AG09309 (cell line): Measurements from ENCODE around the gene CIITA.

Experiments used
- DNase-seq: peaks from one replicate; pipeline ENCODE4 v3.0.0-alpha.2; 2010; ENCODE audit warnings: low read depth
- H3K4me3 ChIP-seq: 2 replicates; pipeline ENCODE4 v1.5.1; 2011; ENCODE audit warnings: mild to moderate bottlenecking, low read depth, low read length, moderate library complexity; ENCODE audit not compliant: control insufficient read depth
- TF ChIP-seq, protein P1 (sequence below): IDR thresholded peaks from 2 replicates; pipeline ENCODE4 v1.5.1; 2011; ENCODE audit warnings: mild to moderate bottlenecking, low read depth, low read length, inconsistent platforms; ENCODE audit not compliant: insufficient read depth, control insufficient read depth; ENCODE audit errors: missing control alignments

CIITA gene

DNA sequence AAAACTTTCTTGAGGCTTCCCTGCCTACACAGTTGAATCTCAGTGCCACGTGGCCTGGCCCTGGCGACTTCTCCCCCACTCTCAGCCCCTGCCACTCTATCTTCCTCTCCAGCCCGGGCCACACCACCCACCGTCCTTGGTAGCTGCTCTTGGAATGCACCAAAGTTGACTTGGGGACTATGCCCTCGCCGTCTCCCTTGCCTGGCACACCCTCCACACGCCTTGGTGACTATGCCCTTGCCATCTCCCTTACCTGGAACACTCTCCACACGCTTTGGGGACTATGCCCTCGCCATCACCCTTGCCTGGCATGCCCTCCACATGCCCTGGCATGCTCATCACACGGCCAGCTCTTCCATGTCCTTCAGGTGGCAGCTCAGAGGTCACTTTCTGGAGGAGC is 42.9 kb upstream of the CIITA start:
- no peak for DNase-seq
- H3K4me3 ChIP-seq, result no peak overlapping the region
- TF ChIP-seq, protein P1, sequence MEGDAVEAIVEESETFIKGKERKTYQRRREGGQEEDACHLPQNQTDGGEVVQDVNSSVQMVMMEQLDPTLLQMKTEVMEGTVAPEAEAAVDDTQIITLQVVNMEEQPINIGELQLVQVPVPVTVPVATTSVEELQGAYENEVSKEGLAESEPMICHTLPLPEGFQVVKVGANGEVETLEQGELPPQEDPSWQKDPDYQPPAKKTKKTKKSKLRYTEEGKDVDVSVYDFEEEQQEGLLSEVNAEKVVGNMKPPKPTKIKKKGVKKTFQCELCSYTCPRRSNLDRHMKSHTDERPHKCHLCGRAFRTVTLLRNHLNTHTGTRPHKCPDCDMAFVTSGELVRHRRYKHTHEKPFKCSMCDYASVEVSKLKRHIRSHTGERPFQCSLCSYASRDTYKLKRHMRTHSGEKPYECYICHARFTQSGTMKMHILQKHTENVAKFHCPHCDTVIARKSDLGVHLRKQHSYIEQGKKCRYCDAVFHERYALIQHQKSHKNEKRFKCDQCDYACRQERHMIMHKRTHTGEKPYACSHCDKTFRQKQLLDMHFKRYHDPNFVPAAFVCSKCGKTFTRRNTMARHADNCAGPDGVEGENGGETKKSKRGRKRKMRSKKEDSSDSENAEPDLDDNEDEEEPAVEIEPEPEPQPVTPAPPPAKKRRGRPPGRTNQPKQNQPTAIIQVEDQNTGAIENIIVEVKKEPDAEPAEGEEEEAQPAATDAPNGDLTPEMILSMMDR, result no peak

DNA sequence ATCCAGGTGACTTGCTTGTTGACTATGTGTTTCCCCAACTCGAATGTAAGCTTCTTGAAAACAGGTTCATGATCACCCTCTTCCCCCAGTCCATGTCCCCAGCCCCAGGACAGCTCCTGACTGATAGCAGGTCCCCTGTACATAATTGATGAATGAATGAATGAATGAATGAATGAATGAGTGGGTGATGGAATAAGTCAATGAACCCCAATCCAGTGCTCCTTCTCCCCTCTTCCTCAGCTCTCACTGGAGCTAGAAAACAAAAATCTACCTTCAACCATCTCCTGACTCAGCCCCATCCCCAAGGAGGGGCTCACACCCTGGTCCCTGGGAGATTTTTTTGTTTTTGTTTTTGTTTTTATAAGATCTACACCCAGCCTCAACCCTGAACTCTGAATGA is 42.2 kb upstream of the CIITA start:
- TF ChIP-seq, protein P1, result no peak
- no peak for DNase-seq
- H3K4me3 ChIP-seq, result no peak overlapping the region

DNA sequence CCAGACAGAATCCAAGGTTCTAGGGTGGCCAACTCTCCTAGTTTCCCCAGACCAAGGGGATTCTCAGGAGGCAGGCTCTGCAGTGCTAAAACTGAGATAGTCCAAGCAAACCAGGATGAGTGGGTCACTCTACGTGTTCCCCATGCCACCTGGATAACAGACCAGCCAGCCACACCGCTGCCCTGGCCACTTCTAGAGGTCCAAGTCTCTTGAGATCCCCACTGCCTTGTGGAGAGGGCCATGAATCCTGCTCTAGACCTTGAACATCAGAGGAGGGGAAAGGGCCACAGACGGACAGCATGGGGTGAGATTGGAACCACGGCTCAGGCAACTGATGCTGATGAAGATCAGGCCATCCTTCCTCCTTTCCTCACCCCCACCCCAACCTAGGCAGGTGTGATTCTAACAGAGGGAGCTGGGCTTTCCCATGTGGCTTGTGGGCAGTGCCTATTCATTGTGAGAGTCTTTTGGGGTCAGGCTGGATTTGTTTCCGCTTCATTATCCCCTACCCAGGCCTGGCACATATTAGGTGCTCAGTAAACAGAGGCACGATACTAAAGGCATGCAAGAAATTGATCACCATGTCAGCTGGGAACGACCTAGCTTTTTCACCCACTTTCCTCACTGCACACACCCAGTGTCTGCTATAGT is 41.6 kb upstream of the CIITA start:
- no peak for DNase-seq
- TF ChIP-seq, protein P1, result no peak

DNA sequence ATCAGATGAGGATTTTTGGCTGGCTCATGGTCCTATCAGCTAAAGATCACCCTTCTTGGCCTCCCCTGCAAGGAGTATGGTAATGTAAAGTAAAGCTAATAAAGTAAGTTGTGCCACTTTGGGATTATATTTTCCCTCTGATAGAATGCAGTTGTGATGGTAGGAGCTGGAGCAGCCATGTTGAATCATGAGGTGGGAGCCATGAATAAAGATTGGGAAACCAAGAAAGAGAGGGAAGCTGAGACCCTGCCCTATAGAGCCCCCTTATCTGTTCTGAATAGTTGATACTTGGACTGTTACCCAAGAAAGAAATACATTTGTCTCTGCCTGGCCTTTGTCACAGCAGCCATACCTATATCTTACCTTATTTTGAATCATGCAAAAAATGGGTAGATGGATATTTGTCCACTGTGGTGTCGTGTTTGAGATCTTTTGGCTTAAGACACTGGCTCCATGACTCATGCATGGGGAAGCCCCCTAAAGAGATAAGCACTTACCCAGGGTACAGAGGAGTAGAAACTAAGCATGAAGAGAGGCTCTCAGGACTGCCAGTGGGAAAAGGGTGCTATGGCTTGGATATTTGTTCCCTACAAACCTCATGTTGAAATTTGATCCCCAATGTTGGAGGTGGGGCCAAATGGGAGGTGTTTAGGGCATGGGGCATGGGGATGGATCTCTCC is 40.7 kb upstream of the CIITA start:
- no peak overlapping the region for H3K4me3 ChIP-seq
- TF ChIP-seq, protein P1, result no peak
- DNase-seq, result no peak

More for the DNA sequence above, 41.6 kb upstream of the CIITA start:
- H3K4me3 ChIP-seq, result no peak overlapping the region

DNA sequence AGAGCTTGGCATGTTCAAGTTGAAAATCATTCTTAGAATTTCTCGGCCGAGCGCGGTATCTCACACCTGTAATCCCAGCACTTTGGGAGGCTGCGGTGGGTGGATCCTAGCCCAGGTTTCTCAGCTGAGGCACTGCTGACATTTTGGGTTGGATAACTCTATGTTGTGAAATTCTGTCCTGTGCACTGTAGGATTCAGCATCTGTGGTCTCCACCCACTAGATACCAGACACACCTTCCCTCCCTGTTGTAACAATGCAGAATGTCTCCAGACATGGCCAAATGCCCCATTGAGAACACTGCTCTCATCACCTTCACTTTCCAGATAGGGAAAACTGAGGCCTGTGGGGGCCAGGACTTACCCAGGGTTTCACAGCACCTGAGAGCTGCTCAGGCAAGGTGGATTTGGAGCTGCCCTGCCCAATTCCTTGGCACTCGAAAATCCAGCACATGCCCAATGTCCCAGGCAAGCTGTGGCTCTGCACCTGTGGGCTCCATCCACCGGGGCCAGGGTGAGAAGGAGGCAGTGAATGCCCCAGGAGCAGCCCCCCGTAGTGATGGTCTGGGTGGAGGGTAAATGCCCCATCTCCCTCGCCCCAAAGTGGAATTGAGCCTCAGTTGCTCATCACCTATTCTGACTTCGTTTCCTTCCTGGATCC is 38.3 kb upstream of the CIITA start:
- DNase-seq, result no peak
- no peak overlapping the region for H3K4me3 ChIP-seq
- TF ChIP-seq, protein P1, result no peak

DNA sequence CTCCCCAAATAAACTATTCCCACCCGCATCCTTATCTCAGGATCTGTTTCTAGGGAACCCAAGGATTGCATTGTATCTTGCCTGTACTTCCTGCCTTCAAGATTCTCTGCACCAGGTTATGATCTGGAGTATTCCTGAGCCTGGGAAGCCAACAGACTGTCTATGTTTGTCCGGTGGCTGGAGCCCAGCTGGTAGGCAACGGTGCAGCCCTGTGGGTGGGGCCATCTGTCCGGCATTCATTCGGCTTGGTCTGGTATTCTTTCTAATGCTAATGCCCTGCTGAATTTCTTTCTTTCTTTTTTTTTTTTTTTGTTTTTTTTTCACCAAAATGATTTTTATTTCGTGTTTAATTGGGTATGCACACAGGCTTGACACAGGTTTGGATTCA is 37.7 kb upstream of the CIITA start:
- no peak for DNase-seq
- TF ChIP-seq, protein P1, result no peak
- H3K4me3 ChIP-seq, result no peak overlapping the region
